ENCODE measurements around the gene ZNF654. TPM values are rescaled to one million over a fixed set of nuclear protein-coding genes. Genes with fewer than 3 reads are reported as not detected.

Gene ZNF654
- total RNA-seq, 1 donor from 2014 or later = 19.5 TPM

GRCh38 chr3:88150371-88150770 is 91.3 kb downstream of the ZNF654 start:
- peaks cover 3% of the 10 kb centered on the region for H3K36me3 Mint-ChIP-seq (ENCODE audit: low read depth, unreplicated experiment)
- peaks cover 13% of the 10 kb centered on the region for H3K4me1 Mint-ChIP-seq (ENCODE audit: unreplicated experiment)
- H3K27me3 Mint-ChIP-seq (ENCODE audit: unreplicated experiment) = peaks cover 4% of the 10 kb centered on the region
- H3K4me3 Mint-ChIP-seq (ENCODE audit: unreplicated experiment) = peak overlapping the region; percentile 97
- no peak for TF ChIP-seq CTCF (IDR thresholded peaks at IDR 0.05; ENCODE audit: unreplicated experiment)
- peak overlapping the region; percentile 93 for H3K27ac Mint-ChIP-seq (ENCODE audit: unreplicated experiment)
- no peaks in the 10 kb centered on the region for H3K9me3 Mint-ChIP-seq (ENCODE audit: unreplicated experiment)
- no peak for DNase-seq (ENCODE audit: low spot score)

- peaks cover 3% of the 10 kb centered on the region for H3K36me3 Mint-ChIP-seq (ENCODE audit: low read depth, unreplicated experiment)
- H3K27ac Mint-ChIP-seq (ENCODE audit: unreplicated experiment) = peak overlapping the region; percentile 93
- peaks cover 4% of the 10 kb centered on the region for H3K27me3 Mint-ChIP-seq (ENCODE audit: unreplicated experiment)
- DNase-seq (ENCODE audit: low spot score) = no peak
- no peaks in the 10 kb centered on the region for H3K9me3 Mint-ChIP-seq (ENCODE audit: unreplicated experiment)
- TF ChIP-seq CTCF (IDR thresholded peaks at IDR 0.05; ENCODE audit: unreplicated experiment) = no peak
- H3K4me1 Mint-ChIP-seq (ENCODE audit: unreplicated experiment) = peaks cover 13% of the 10 kb centered on the region
- peak overlapping the region; percentile 97 for H3K4me3 Mint-ChIP-seq (ENCODE audit: unreplicated experiment)
Measured at GRCh38 chr3:88150806-88151205, 91.8 kb downstream of the ZNF654 start.

- H3K27ac Mint-ChIP-seq (ENCODE audit: unreplicated experiment) = no peak overlapping the region
Measured at GRCh38 chr3:88151358-88151757, 92.3 kb downstream of the ZNF654 start.

GRCh38 chr3:88152841-88153240 is 93.8 kb downstream of the ZNF654 start:
- DNase-seq (ENCODE audit: low spot score) = no peak
- Mint-ChIP-seq H3K36me3 (ENCODE audit: low read depth, unreplicated experiment) (peaks cover 10% of the 10 kb centered on the region), H3K27me3 (ENCODE audit: unreplicated experiment) (peaks cover 3% of the 10 kb centered on the region), H3K9me3 (ENCODE audit: unreplicated experiment) (no peaks in the 10 kb centered on the region), H3K4me1 (ENCODE audit: unreplicated experiment) (peaks cover 13% of the 10 kb centered on the region), H3K4me3 (ENCODE audit: unreplicated experiment) (no peak overlapping the region), H3K27ac (ENCODE audit: unreplicated experiment) (no peak overlapping the region)
- TF ChIP-seq CTCF (IDR thresholded peaks at IDR 0.05; ENCODE audit: unreplicated experiment) = no peak

More at GRCh38 chr3:88151358-88151757, 92.3 kb downstream of the ZNF654 start:
- H3K36me3 Mint-ChIP-seq (ENCODE audit: low read depth, unreplicated experiment) = peaks cover 6% of the 10 kb centered on the region
- peak overlapping the region; percentile 44 for H3K4me3 Mint-ChIP-seq (ENCODE audit: unreplicated experiment)
- TF ChIP-seq CTCF (IDR thresholded peaks at IDR 0.05; ENCODE audit: unreplicated experiment) = no peak
- peaks cover 13% of the 10 kb centered on the region for H3K4me1 Mint-ChIP-seq (ENCODE audit: unreplicated experiment)
- H3K9me3 Mint-ChIP-seq (ENCODE audit: unreplicated experiment) = no peaks in the 10 kb centered on the region
- DNase-seq (ENCODE audit: low spot score) = no peak
- H3K27me3 Mint-ChIP-seq (ENCODE audit: unreplicated experiment) = peaks cover 4% of the 10 kb centered on the region

- Mint-ChIP-seq H3K36me3 (ENCODE audit: low read depth, unreplicated experiment) (no peaks in the 10 kb centered on the region), H3K9me3 (ENCODE audit: unreplicated experiment) (no peaks in the 10 kb centered on the region), H3K4me3 (ENCODE audit: unreplicated experiment) (no peak overlapping the region), H3K4me1 (ENCODE audit: unreplicated experiment) (no peaks in the 10 kb centered on the region), H3K27me3 (ENCODE audit: unreplicated experiment) (no peaks in the 10 kb centered on the region), H3K27ac (ENCODE audit: unreplicated experiment) (no peak overlapping the region)
- no peak for DNase-seq (ENCODE audit: low spot score)
- TF ChIP-seq CTCF (IDR thresholded peaks at IDR 0.05; ENCODE audit: unreplicated experiment) = no peak
Measured at GRCh38 chr3:88166419-88166971, 107.4 kb downstream of the ZNF654 start.
